Suprapubic skin (tissue), 4 donors: ENCODE measurements around the gene FOSL1. TPM values are rescaled to one million over a fixed set of nuclear protein-coding genes. Genes with fewer than 3 reads are reported as not detected.

ENCODE experiments used
- DNase-seq, 2 donors: peaks; one replicate each; pipeline ENCODE4 v3.0.0-alpha.2; 2019; ENCODE audit warnings: low spot score in 2 of 2
- H3K27ac ChIP-seq: fragments of 200-600 bp; sonication (generic); one replicate; pipeline ENCODE4 v1.5.1; 2019
- H3K27me3 ChIP-seq: fragments of 200-600 bp; sonication (generic); one replicate; pipeline ENCODE4 v1.5.1; 2019
- H3K36me3 ChIP-seq: fragments of 200-600 bp; sonication (generic); one replicate; pipeline ENCODE4 v1.5.1; 2019
- H3K4me1 ChIP-seq: fragments of 200-600 bp; sonication (generic); one replicate; pipeline ENCODE4 v1.5.1; 2019
- H3K4me3 ChIP-seq: fragments of 200-600 bp; sonication (generic); one replicate; pipeline ENCODE4 v1.5.1; 2019; ENCODE audit warnings: mild to moderate bottlenecking
- H3K9me3 ChIP-seq: fragments of 200-600 bp; sonication (generic); one replicate; pipeline ENCODE4 v1.5.1; 2019
- EP300 ChIP-seq: sonication (generic); formaldehyde crosslinking; IDR thresholded peaks from one replicate; pipeline ENCODE4 v1.6.1; 2017; ENCODE audit warnings: antibody characterized with exemption
- POLR2A ChIP-seq, 2 donors: fragments of 450-650 bp; IDR thresholded peaks; one replicate each; pipeline ENCODE4 v1.6.1; 2017; ENCODE audit warnings: antibody characterized with exemption in 2 of 2, mild to moderate bottlenecking in 2 of 2, moderate library complexity in 2 of 2
- POLR2AphosphoS5 ChIP-seq, 3 donors: sonication (generic); formaldehyde crosslinking; IDR thresholded peaks; one replicate each; pipeline ENCODE4 v1.6.1; 2017; ENCODE audit warnings: antibody characterized with exemption in 3 of 3
- WGBS: methylation state at CpG from one replicate; pipeline ENCODE4 v1.1.5; 2018; 5-methylcytosine and 5-hydroxymethylcytosine counted together
- total RNA-seq, 4 donors: library from RNA; depleted of rRNA; stranded (reverse); fragments of >200 nt; gene quantifications; one replicate each; pipeline ENCODE4 v1.1.0, GENCODE V29; 2016
- TF ChIP-seq, protein P1 (sequence below), 2 donors: fragments of 200-600 bp in 1 of 2; fragments of 450-650 bp in 1 of 2; sonication (generic) in 1 of 2; IDR thresholded peaks; one replicate each; pipeline ENCODE4 v1.5.1; 2016 to 2019; ENCODE audit warnings: antibody characterized with exemption in 2 of 2, mild to moderate bottlenecking in 1 of 2, moderate library complexity in 1 of 2

The FOSL1 gene
- total RNA-seq = 100 to 1,000 TPM in 1 of 4 donors, 10 to 100 TPM in 1, 1 to 10 TPM in 2; 5.0 to 118 (median 28.9) TPM

DNA sequence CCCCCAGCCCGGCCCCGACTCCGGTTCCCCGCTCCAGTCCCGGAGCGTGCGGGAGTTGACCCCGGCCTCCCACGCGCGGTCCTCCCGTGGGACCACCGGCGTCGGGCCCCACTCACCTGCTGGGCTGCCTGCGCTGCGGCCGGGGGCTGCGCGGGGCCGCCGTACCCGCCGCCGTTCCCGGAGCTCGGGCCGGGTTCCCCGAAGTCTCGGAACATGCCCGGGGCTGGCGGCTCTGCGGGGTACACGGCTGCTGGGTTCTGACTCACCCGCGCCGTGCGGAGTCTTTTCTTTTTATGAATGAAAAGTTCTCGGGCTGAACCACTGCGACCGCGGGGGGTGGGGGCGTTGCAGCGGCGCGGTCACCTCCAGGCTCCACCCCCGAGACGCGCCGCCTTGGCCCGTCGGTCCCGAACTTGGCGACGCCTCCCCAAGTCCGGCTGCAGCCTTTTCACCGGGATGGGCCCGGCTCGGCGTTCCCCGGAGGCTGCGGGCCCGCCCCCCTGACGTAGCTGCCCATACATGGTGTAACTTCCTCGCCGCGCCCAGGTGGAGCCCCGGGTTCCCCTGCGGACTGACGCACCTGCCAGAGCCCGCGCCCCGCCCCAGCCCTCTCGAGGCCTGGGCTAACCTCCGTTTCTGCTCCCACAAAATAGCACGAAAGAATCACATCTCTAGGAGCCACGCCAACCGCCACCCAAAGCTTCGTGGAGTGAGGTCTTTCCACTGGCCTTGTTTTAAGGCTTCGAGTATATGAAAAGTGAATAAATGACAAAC lies at the start of gene FOSL1:
Gene FOSL1 (minus strand): TSS at position 264 of the 774 bp plus-strand sequence. CDS start 49 bp downstream, at position 215.
- H3K9me3 ChIP-seq = no peaks in the 10 kb centered on the region
- peak within 1 kb of the TSS; percentile 73 for H3K27ac ChIP-seq
- TF ChIP-seq, protein P1, sequence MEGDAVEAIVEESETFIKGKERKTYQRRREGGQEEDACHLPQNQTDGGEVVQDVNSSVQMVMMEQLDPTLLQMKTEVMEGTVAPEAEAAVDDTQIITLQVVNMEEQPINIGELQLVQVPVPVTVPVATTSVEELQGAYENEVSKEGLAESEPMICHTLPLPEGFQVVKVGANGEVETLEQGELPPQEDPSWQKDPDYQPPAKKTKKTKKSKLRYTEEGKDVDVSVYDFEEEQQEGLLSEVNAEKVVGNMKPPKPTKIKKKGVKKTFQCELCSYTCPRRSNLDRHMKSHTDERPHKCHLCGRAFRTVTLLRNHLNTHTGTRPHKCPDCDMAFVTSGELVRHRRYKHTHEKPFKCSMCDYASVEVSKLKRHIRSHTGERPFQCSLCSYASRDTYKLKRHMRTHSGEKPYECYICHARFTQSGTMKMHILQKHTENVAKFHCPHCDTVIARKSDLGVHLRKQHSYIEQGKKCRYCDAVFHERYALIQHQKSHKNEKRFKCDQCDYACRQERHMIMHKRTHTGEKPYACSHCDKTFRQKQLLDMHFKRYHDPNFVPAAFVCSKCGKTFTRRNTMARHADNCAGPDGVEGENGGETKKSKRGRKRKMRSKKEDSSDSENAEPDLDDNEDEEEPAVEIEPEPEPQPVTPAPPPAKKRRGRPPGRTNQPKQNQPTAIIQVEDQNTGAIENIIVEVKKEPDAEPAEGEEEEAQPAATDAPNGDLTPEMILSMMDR (IDR thresholded peaks at IDR 0.05) = no peak
- TF ChIP-seq EP300 (no peak), POLR2AphosphoS5 (IDR thresholded peaks at IDR 0.05) (peak in 1 of 3 donors; percentile 52), POLR2A (IDR thresholded peaks at IDR 0.05) (peak; percentile 18 to 88)
- H3K27me3 ChIP-seq = no peaks in the 10 kb centered on the region
- no peaks in the 10 kb centered on the region for H3K36me3 ChIP-seq
- 10% methylated on average over 15 of the region's 80 CpGs for WGBS
- H3K4me1 ChIP-seq = peaks cover 26% of the 10 kb centered on the region
- peak within 1 kb of the TSS; percentile 75 for H3K4me3 ChIP-seq
- peak; percentile 95 for DNase-seq

DNA sequence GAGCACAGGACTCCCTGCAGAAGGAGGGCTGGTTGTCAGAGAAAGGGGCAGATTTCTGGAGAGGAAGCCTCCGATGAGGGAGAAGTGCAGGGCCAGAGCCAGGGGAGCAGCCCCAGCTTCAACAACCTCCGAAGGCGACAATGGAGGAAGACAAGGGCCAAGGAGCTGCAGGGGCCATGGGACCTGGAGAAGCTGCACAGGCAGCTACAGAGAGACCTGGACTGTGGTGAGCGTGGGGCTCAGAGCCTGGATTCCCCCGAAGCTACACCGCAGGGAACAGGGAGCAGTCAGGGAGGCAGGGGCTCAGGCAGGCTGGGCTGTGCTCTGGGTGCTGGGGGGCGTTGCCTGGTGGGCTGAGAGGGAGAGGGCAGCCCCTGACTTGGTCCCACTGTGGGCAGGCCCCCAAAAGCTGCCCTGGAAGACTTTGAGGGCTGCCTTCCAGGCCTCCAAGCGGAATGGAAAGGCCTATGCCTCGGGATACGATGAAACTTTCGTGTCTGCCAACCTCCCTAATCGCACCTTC lies 47.5 kb upstream of the FOSL1 start:
- no peaks in the 10 kb centered on the region for H3K27me3 ChIP-seq
- peaks cover 2% of the 10 kb centered on the region for H3K4me1 ChIP-seq
- no peak for DNase-seq
- no peak overlapping the region for H3K27ac ChIP-seq
- 88% methylated on average over 12 of the region's 12 CpGs for WGBS
- no peaks in the 10 kb centered on the region for H3K36me3 ChIP-seq
- no peaks in the 10 kb centered on the region for H3K9me3 ChIP-seq
- no peak for TF ChIP-seq POLR2A (IDR thresholded peaks at IDR 0.05)
- TF ChIP-seq, protein P1 (IDR thresholded peaks at IDR 0.05) = no peak
- TF ChIP-seq POLR2AphosphoS5 (IDR thresholded peaks at IDR 0.05) = no peak
- no peak for TF ChIP-seq EP300
- no peak overlapping the region for H3K4me3 ChIP-seq

DNA sequence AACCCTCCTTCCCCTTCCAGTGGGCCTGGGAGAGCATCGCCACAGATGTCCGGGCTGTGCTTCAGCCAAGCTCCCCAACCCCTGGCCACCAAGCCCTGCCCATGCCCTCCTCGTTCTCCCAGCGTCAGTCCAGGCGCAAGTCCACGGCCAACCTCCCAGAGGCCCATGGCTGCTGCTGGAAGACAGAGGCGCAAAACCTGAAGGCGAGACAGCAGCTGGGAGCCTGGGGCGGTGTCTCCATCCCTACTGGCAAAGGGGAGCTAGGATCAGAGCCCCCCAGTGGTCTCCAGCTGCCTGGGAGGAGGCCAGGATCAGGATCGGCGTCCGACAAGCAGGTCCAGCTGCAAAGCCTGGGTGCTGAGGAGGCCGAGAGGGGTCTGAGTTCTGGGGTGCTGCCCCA lies 46.9 kb upstream of the FOSL1 start:
- DNase-seq = no peak
- 71% methylated on average over 11 of the region's 13 CpGs for WGBS
- no peaks in the 10 kb centered on the region for H3K9me3 ChIP-seq

DNA sequence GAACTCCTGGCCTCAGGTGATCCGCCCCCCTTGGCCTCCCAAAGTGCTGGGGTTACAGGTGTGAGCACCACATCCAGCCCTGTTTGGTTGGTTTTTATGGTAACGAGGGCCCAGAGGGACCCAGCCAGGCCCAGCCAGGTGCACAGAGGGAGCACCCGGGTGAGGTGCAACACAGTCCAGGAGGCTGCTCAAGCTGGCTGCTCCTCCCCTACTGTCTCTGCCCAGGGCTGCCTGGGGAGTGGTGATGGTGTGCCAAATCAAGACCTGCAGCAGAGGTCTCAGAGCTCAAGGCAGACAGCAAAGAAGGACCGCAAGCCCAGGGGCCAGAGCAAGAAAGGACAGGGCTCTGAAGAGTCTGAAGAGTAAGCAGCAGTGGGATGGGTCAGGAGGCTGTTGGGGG lies 46.5 kb upstream of the FOSL1 start:
- WGBS = 74% methylated on average over 3 of the region's 4 CpGs
- DNase-seq = no peak
- H3K4me1 ChIP-seq = no peaks in the 10 kb centered on the region

More for the DNA sequence above, 46.9 kb upstream of the FOSL1 start:
- Histone ChIP-seq H3K36me3 (no peaks in the 10 kb centered on the region), H3K27ac (no peak overlapping the region), H3K4me3 (no peak overlapping the region), H3K27me3 (no peaks in the 10 kb centered on the region), H3K4me1 (peaks cover under 1% of the 10 kb centered on the region)
- no peak for TF ChIP-seq POLR2AphosphoS5 (IDR thresholded peaks at IDR 0.05)
- no peak for TF ChIP-seq EP300
- TF ChIP-seq POLR2A (IDR thresholded peaks at IDR 0.05) = no peak
- TF ChIP-seq, protein P1 (IDR thresholded peaks at IDR 0.05) = no peak

More for the DNA sequence above, 46.5 kb upstream of the FOSL1 start:
- H3K27ac ChIP-seq = no peak overlapping the region
- H3K4me3 ChIP-seq = no peak overlapping the region
- H3K9me3 ChIP-seq = no peaks in the 10 kb centered on the region
- TF ChIP-seq EP300 = no peak
- TF ChIP-seq, protein P1 (IDR thresholded peaks at IDR 0.05) = no peak
- no peak for TF ChIP-seq POLR2A (IDR thresholded peaks at IDR 0.05)
- no peak for TF ChIP-seq POLR2AphosphoS5 (IDR thresholded peaks at IDR 0.05)
- no peaks in the 10 kb centered on the region for H3K36me3 ChIP-seq
- H3K27me3 ChIP-seq = no peaks in the 10 kb centered on the region
